ENCODE results near the gene CHCHD2.

The CHCHD2 gene

DNA sequence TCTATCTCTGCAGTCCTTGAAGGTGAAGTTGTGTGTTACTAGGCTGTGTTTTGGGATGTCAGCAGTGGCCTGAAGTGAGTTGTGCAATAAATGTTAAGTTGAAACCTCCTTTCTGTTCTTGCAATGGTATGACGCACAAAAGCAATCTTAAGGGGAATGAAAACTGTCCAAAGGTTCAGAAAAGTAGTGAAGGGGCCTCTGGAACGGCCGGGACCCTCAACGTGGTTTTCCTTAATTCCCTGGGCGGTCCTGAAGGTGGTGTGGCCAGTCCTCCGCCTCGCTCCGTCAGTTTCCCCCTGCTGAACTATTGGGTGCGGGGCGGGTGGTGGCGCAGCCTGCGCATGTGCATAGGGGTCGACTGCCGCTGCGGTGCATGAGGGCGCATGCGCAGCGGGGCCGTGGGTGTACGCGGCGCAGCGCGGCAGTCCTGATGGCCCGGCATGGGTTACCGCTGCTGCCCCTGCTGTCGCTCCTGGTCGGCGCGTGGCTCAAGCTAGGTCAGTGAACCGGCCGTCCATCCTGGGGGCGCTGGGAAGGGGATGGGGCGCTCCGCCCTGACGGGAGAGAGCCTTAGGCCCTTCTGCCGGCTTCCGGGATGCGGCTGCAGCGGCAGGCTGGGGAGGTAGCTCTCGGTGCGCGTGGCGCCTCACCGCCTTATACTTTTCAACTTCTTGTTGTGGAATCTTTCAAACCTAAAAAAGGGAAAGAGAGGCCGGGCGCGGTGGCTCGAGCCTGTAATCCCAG, 42.2 kb downstream of the CHCHD2 start, which contains the start of gene SUMF2:
Gene SUMF2, plus strand, starts transcription at position 405 of the 744 bp plus-strand sequence. Its CDS starts 26 bp downstream, at position 431.
- in situ Hi-C loops (cut with MboI; ENCODE audit: low pct_unique_long_range_greater_than_20kb, low sequenced_read_pairs, unreplicated experiment): no loop called here
- TF ChIP-seq, protein P1, sequence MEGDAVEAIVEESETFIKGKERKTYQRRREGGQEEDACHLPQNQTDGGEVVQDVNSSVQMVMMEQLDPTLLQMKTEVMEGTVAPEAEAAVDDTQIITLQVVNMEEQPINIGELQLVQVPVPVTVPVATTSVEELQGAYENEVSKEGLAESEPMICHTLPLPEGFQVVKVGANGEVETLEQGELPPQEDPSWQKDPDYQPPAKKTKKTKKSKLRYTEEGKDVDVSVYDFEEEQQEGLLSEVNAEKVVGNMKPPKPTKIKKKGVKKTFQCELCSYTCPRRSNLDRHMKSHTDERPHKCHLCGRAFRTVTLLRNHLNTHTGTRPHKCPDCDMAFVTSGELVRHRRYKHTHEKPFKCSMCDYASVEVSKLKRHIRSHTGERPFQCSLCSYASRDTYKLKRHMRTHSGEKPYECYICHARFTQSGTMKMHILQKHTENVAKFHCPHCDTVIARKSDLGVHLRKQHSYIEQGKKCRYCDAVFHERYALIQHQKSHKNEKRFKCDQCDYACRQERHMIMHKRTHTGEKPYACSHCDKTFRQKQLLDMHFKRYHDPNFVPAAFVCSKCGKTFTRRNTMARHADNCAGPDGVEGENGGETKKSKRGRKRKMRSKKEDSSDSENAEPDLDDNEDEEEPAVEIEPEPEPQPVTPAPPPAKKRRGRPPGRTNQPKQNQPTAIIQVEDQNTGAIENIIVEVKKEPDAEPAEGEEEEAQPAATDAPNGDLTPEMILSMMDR (IDR thresholded peaks at IDR 0.05; ENCODE audit: extremely low read depth, insufficient read depth, missing control alignments): peak; percentile 22
- DNase-seq (ENCODE audit: low spot score): peak; percentile 96

GRCh38 chr7:56063500-56063881, 42.8 kb downstream of the CHCHD2 start:
- no peak for DNase-seq (ENCODE audit: low spot score)
- in situ Hi-C loops (cut with MboI; ENCODE audit: low pct_unique_long_range_greater_than_20kb, low sequenced_read_pairs, unreplicated experiment): no loop called here
- TF ChIP-seq, protein P1 (IDR thresholded peaks at IDR 0.05; ENCODE audit: extremely low read depth, insufficient read depth, missing control alignments): no peak

DNA sequence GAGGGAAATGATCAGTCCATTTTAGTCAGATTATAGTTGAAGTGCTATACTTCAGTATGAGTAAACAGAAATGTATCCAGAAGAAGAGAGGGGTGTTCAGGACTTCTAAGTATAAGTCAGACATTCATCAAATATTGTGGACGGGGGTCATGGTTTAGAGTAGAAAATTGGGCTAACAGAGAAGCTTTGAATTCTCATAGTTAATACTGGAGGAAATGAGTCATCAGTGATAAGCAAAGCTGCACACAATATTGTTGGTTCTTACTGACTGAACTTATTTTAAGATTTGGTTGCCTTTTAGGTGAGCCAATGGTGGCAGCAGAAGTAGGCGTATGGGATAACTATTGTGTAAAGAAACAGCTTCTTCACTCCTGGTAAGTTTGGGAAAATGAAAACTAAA, 43.9 kb downstream of the CHCHD2 start:
- no peak for DNase-seq (ENCODE audit: low spot score)
- in situ Hi-C loops (cut with MboI; ENCODE audit: low pct_unique_long_range_greater_than_20kb, low sequenced_read_pairs, unreplicated experiment): no loop called here
- TF ChIP-seq, protein P1 (IDR thresholded peaks at IDR 0.05; ENCODE audit: extremely low read depth, insufficient read depth, missing control alignments): no peak

DNA sequence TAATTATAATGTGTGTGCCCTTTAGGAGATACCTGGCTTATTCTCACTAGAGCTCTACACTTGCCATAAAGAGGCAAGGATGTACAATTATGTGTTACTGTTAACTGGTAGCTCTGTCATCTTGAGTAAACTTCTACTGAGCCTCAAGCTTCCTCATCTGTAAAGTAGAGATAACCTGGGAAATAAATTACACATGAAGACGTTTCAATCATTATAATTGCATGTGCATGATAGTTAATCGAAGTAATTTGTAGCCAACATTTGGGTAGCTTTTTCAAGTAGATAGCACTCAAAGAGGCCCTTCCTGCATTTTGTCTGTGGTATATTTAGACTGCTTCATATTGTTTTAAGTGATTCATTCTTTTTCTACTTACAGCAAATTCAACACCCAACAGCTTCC, 52.3 kb downstream of the CHCHD2 start:
- in situ Hi-C loops (cut with MboI; ENCODE audit: low pct_unique_long_range_greater_than_20kb, low sequenced_read_pairs, unreplicated experiment): no loop called here
- no peak for DNase-seq (ENCODE audit: low spot score)
- TF ChIP-seq, protein P1 (IDR thresholded peaks at IDR 0.05; ENCODE audit: extremely low read depth, insufficient read depth, missing control alignments): no peak

- TF ChIP-seq, protein P1 (IDR thresholded peaks at IDR 0.05; ENCODE audit: extremely low read depth, insufficient read depth, missing control alignments): no peak
- no peak for DNase-seq (ENCODE audit: low spot score)
- in situ Hi-C loops (cut with MboI; ENCODE audit: low pct_unique_long_range_greater_than_20kb, low sequenced_read_pairs, unreplicated experiment): no loop called here
These were observed 52.9 kb downstream of the CHCHD2 start for GRCh38 chr7:56053379-56053778.
